GM23338 (cell line): ENCODE results near the gene ELL2. TPM values are rescaled to one million over a fixed set of nuclear protein-coding genes. Genes with fewer than 3 reads are reported as not detected.

Source experiments
- ATAC-seq: fragments of 200-7000 bp; cut with Tn5 transposase; 3 replicates; pipeline ENCODE4 v1.9.1; 2020
- DNase-seq: peaks from one replicate; pipeline ENCODE4 v3.0.0-alpha.2; 2015; ENCODE audit warnings: low spot score
- H2AFZ ChIP-seq: fragments of 200-600 bp; sonication (generic); 2 replicates; pipeline ENCODE4 v1.8.0; 2016; ENCODE audit warnings: antibody characterized with exemption, mild to moderate bottlenecking, moderate library complexity
- H3F3A ChIP-seq: fragments of 200-600 bp; sonication (generic); replicated peaks from 2 replicates; pipeline ENCODE4 v1.8.0; 2017; ENCODE audit warnings: antibody characterized with exemption, mixed run types, low read depth
- H3K27ac ChIP-seq: fragments of 200-600 bp; sonication (generic); 2 replicates; pipeline ENCODE4 v1.6.1; 2016; ENCODE audit warnings: low read depth
- H3K27me3 ChIP-seq: fragments of 200-600 bp; sonication (generic); 2 replicates; pipeline ENCODE4 v1.8.0; 2016; ENCODE audit warnings: mild to moderate bottlenecking, mixed run types, moderate library complexity; ENCODE audit not compliant: insufficient read depth
- H3K36me3 ChIP-seq: fragments of 200-600 bp; sonication (generic); 2 replicates; pipeline ENCODE4 v1.8.0; 2016; ENCODE audit warnings: mild to moderate bottlenecking; ENCODE audit not compliant: insufficient read depth
- H3K4me1 ChIP-seq: fragments of 200-600 bp; sonication (generic); 2 replicates; pipeline ENCODE4 v1.8.0; 2016; ENCODE audit warnings: mild to moderate bottlenecking, moderate library complexity; ENCODE audit not compliant: insufficient read depth
- H3K4me2 ChIP-seq: fragments of 200-600 bp; sonication (generic); 2 replicates; pipeline ENCODE4 v1.7.1; 2017; ENCODE audit warnings: mixed run types
- H3K4me3 ChIP-seq: fragments of 200-600 bp; sonication (generic); 2 replicates; pipeline ENCODE4 v1.6.1; 2016; ENCODE audit warnings: mixed run types
- H3K79me2 ChIP-seq: fragments of 200-600 bp; sonication (generic); replicated peaks from 2 replicates; pipeline ENCODE4 v1.8.0; 2017; ENCODE audit warnings: mild to moderate bottlenecking; ENCODE audit not compliant: insufficient read depth
- H3K9me2 ChIP-seq: fragments of 200-600 bp; sonication (generic); 2 replicates; pipeline ENCODE4 v1.8.0; 2017; ENCODE audit not compliant: insufficient read depth
- H4K20me1 ChIP-seq: fragments of 200-600 bp; sonication (generic); replicated peaks from 2 replicates; pipeline ENCODE4 v1.8.0; 2017; ENCODE audit warnings: mild to moderate bottlenecking; ENCODE audit not compliant: insufficient read depth
- H3K27ac Mint-ChIP-seq: 2 replicates; pipeline ENCODE4 v1.8.0; 2020; ENCODE audit warnings: inconsistent platforms, mild to moderate bottlenecking, moderate library complexity, mixed read lengths
- H3K27me3 Mint-ChIP-seq: 3 replicates; pipeline ENCODE4 v1.8.0; 2022; ENCODE audit warnings: low read depth, mild to moderate bottlenecking, moderate library complexity, mixed read lengths, inconsistent platforms; ENCODE audit not compliant: insufficient read depth, poor library complexity
- H3K36me3 Mint-ChIP-seq: 3 replicates; pipeline ENCODE4 v1.8.0; 2021; ENCODE audit warnings: low read depth, mild to moderate bottlenecking, inconsistent platforms, moderate library complexity, mixed read lengths
- H3K4me1 Mint-ChIP-seq: 3 replicates; pipeline ENCODE4 v1.8.0; 2020; ENCODE audit warnings: mild to moderate bottlenecking, inconsistent platforms, mixed read lengths
- H3K4me3 Mint-ChIP-seq: 3 replicates; pipeline ENCODE4 v1.8.0; 2021; ENCODE audit warnings: moderate library complexity, mild to moderate bottlenecking, inconsistent platforms, mixed read lengths
- H3K9me3 Mint-ChIP-seq: 3 replicates; pipeline ENCODE4 v1.8.0; 2020; ENCODE audit warnings: moderate library complexity, mild to moderate bottlenecking, inconsistent platforms, mixed read lengths
- CREB1 ChIP-seq: fragments of 250-450 bp; sonication (Bioruptor Pico); IDR thresholded peaks from 2 replicates; pipeline ENCODE4 v1.5.0; 2020; ENCODE audit warnings: low read depth, mild to moderate bottlenecking, moderate library complexity
- CTCF ChIP-seq, 2 experiments: fragments of 200-600 bp in 1 of 2; sonication (generic) in 1 of 2; conservative IDR thresholded peaks; 2 replicates each; pipeline versions ENCODE4 v1.5.1 to v1.6.1; 2016 to 2017; ENCODE audit warnings: antibody characterized with exemption in 2 of 2, low read depth in 2 of 2, mild to moderate bottlenecking in 2 of 2, moderate library complexity in 1 of 2
- EZH2 ChIP-seq: fragments of 200-600 bp; sonication (generic); IDR thresholded peaks from one replicate; pipeline ENCODE4 v1.8.0; 2017; ENCODE audit warnings: antibody characterized with exemption, mild to moderate bottlenecking, low read depth; ENCODE audit not compliant: unreplicated experiment
- EZH2phosphoT487 ChIP-seq: fragments of 200-600 bp; sonication (generic); IDR thresholded peaks from one replicate; pipeline ENCODE4 v1.8.1; 2018; ENCODE audit warnings: antibody characterized with exemption; ENCODE audit not compliant: unreplicated experiment
- JUNB ChIP-seq: IDR thresholded peaks from one replicate; pipeline ENCODE4 v1.6.1; 2016; ENCODE audit warnings: antibody characterized with exemption; ENCODE audit not compliant: unreplicated experiment
- NANOG ChIP-seq: IDR thresholded peaks from 2 replicates; pipeline ENCODE4 v1.6.1; 2016; ENCODE audit warnings: antibody characterized with exemption, borderline replicate concordance
- POLR2AphosphoS5 ChIP-seq: IDR thresholded peaks from 2 replicates; pipeline ENCODE4 v1.6.1; 2016; ENCODE audit warnings: antibody characterized with exemption, low read depth
- STAT1 ChIP-seq: IDR thresholded peaks from one replicate; pipeline ENCODE4 v1.6.1; 2016; ENCODE audit warnings: antibody characterized with exemption; ENCODE audit not compliant: unreplicated experiment
- ZNF331 ChIP-seq: fragments of 250-450 bp; sonication (Bioruptor Pico); IDR thresholded peaks from 2 replicates; pipeline ENCODE4 v1.5.0; 2020; ENCODE audit warnings: low read depth, mild to moderate bottlenecking, moderate library complexity
- ZNF462 ChIP-seq: fragments of 250-450 bp; sonication (Bioruptor Pico); IDR thresholded peaks from 2 replicates; pipeline ENCODE4 v1.5.0; 2020; ENCODE audit warnings: mild to moderate bottlenecking, moderate library complexity
- polyA plus RNA-seq: library from polyadenylated mRNA; unstranded; fragments of >200 nt; fragmentation: Nextera tagmentation; extraction: Ambion mirVana; gene quantifications from 2 replicates; pipeline ENCODE4 v1.2.1, GENCODE V29; 2016
- total RNA-seq: library from RNA; depleted of rRNA; stranded (reverse); fragments of >200 nt; shearing (Covaris generic); gene quantifications from 2 replicates; pipeline ENCODE4 v1.2.3, GENCODE V29; 2014
- TF ChIP-seq, protein P1 (sequence below): IDR thresholded peaks from one replicate; pipeline ENCODE4 v1.6.1; 2018; ENCODE audit warnings: antibody characterized with exemption; ENCODE audit not compliant: unreplicated experiment
- TF ChIP-seq, protein P2 (sequence below): IDR thresholded peaks from 2 replicates; pipeline ENCODE4 v1.6.1; 2016; ENCODE audit warnings: antibody characterized with exemption

Gene ELL2
- total and polyA plus RNA-seq, 2 experiments from 2014 or later = 7.4 to 32.6 TPM

- no peaks in the 10 kb centered on the region for H3K79me2 ChIP-seq
- H3K4me2 ChIP-seq = no peak overlapping the region
- H3K27ac ChIP-seq = no peak overlapping the region
- Mint-ChIP-seq H3K36me3 (no peaks in the 10 kb centered on the region), H3K27ac (no peak overlapping the region), H3K4me1 (no peaks in the 10 kb centered on the region), H3K9me3 (no peaks in the 10 kb centered on the region), H3K27me3 (no peaks in the 10 kb centered on the region), H3K4me3 (no peak overlapping the region)
- no peak overlapping the region for H3K4me3 ChIP-seq
- H3K4me1 ChIP-seq = no peaks in the 10 kb centered on the region
- TF ChIP-seq EZH2phosphoT487 = no peak
- no peak for TF ChIP-seq STAT1
- TF ChIP-seq POLR2AphosphoS5 = no peak
- no peak for TF ChIP-seq CREB1 (CRISPR knock-in tag)
- TF ChIP-seq JUNB = no peak
- TF ChIP-seq, protein P1, sequence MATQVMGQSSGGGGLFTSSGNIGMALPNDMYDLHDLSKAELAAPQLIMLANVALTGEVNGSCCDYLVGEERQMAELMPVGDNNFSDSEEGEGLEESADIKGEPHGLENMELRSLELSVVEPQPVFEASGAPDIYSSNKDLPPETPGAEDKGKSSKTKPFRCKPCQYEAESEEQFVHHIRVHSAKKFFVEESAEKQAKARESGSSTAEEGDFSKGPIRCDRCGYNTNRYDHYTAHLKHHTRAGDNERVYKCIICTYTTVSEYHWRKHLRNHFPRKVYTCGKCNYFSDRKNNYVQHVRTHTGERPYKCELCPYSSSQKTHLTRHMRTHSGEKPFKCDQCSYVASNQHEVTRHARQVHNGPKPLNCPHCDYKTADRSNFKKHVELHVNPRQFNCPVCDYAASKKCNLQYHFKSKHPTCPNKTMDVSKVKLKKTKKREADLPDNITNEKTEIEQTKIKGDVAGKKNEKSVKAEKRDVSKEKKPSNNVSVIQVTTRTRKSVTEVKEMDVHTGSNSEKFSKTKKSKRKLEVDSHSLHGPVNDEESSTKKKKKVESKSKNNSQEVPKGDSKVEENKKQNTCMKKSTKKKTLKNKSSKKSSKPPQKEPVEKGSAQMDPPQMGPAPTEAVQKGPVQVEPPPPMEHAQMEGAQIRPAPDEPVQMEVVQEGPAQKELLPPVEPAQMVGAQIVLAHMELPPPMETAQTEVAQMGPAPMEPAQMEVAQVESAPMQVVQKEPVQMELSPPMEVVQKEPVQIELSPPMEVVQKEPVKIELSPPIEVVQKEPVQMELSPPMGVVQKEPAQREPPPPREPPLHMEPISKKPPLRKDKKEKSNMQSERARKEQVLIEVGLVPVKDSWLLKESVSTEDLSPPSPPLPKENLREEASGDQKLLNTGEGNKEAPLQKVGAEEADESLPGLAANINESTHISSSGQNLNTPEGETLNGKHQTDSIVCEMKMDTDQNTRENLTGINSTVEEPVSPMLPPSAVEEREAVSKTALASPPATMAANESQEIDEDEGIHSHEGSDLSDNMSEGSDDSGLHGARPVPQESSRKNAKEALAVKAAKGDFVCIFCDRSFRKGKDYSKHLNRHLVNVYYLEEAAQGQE = no peak
- TF ChIP-seq ZNF331 (CRISPR knock-in tag) = no peak
- no peak for TF ChIP-seq EZH2
- TF ChIP-seq CTCF (conservative IDR thresholded peaks at IDR 0.05; ENCODE audit: low read depth in 2 of 2) = no peak
- TF ChIP-seq NANOG = no peak
- TF ChIP-seq, protein P2, sequence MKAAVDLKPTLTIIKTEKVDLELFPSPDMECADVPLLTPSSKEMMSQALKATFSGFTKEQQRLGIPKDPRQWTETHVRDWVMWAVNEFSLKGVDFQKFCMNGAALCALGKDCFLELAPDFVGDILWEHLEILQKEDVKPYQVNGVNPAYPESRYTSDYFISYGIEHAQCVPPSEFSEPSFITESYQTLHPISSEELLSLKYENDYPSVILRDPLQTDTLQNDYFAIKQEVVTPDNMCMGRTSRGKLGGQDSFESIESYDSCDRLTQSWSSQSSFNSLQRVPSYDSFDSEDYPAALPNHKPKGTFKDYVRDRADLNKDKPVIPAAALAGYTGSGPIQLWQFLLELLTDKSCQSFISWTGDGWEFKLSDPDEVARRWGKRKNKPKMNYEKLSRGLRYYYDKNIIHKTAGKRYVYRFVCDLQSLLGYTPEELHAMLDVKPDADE = no peak
- no peak for TF ChIP-seq ZNF462
- H3K36me3 ChIP-seq = no peaks in the 10 kb centered on the region
- no peaks in the 10 kb centered on the region for H3K9me2 ChIP-seq
- no peak overlapping the region for H2AFZ ChIP-seq
- no peaks in the 10 kb centered on the region for H4K20me1 ChIP-seq
- no peaks in the 10 kb centered on the region for H3F3A ChIP-seq
- no peaks in the 10 kb centered on the region for H3K27me3 ChIP-seq
- no peak for DNase-seq
- no peak for ATAC-seq
These were observed 45.4 kb upstream of the ELL2 start for GRCh38 chr5:96007051-96007450.
